ENCODE results near the gene INTS3. TPM values are rescaled to one million over a fixed set of nuclear protein-coding genes. Genes with fewer than 3 reads are reported as not detected.

The INTS3 gene
- total and polyA plus RNA-seq, 2 donors (not counting 3 experiments of a cell fraction or from before 2014, with no cell fraction given): 61.9 to 63.1 TPM

DNA sequence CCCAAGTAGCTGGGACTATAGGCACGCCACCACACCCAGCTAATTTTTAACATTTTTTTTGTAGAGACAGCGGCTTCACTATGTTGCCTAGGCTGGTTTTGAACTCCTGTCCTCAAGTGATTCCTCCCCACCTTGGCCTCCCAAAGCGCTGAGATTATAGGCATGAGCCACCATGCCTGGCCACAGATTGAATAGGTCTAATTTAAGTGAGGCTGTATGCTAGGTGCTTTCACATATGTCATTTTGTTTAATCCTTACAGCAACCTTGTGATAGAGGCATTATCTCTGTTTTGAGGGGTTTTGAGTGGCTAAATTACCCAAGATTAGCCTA lies 7.2 kb downstream of the INTS3 start:
- Histone ChIP-seq H3K4me1 (ENCODE audit: control insufficient read depth, extremely low read depth, insufficient read depth, low read length) (peaks cover 3% of the 10 kb centered on the region), H2AFZ (ENCODE audit: low read depth, low read length) (no peak overlapping the region), H3K9ac (replicated peaks; ENCODE audit: extremely low read depth, insufficient read depth, low read length) (no peak overlapping the region), H3K27ac (ENCODE audit: insufficient read depth, low read depth, low read length) (no peak overlapping the region), H3K4me2 (ENCODE audit: insufficient read depth, low read length) (no peak overlapping the region), H3K9me3 (replicated peaks; ENCODE audit: control insufficient read depth, insufficient read depth, low read length) (no peaks in the 10 kb centered on the region), H3K4me3 (replicated peaks in 1 of 3; ENCODE audit: insufficient read depth in 1 of 3, low read depth in 1 of 3, low read length in 3 of 3) (no peak overlapping the region), H3K79me2 (ENCODE audit: control insufficient read depth, insufficient read depth, low read length) (no peaks in the 10 kb centered on the region), H3K27me3 (ENCODE audit: control insufficient read depth in 2 of 2, insufficient read depth in 2 of 2, low read length in 2 of 2) (no peaks in the 10 kb centered on the region), H3K9me1 (replicated peaks; ENCODE audit: control insufficient read depth, extremely low read depth, insufficient read depth, low read length) (no peaks in the 10 kb centered on the region), H3K36me3 (ENCODE audit: control insufficient read depth in 2 of 2, extremely low read depth in 1 of 2, insufficient read depth in 2 of 2, low read length in 2 of 2) (no peaks in the 10 kb centered on the region), H4K20me1 (replicated peaks; ENCODE audit: control insufficient read depth, extremely low read depth, insufficient read depth, low read length) (no peaks in the 10 kb centered on the region)
- intact Hi-C loops (cut with micrococcal nuclease): no loop called here
- dilution Hi-C loops (cut with MboI; ENCODE audit: extremely low pct_ligation_motif_present, low sequenced_read_pairs): no loop called here
- POLR2A ChIA-PET: no interaction called here
- no peak for FAIRE-seq
- no peak for DNase-seq (ENCODE audit: low read depth, low spot score)
- TF ChIP-seq, protein P1, sequence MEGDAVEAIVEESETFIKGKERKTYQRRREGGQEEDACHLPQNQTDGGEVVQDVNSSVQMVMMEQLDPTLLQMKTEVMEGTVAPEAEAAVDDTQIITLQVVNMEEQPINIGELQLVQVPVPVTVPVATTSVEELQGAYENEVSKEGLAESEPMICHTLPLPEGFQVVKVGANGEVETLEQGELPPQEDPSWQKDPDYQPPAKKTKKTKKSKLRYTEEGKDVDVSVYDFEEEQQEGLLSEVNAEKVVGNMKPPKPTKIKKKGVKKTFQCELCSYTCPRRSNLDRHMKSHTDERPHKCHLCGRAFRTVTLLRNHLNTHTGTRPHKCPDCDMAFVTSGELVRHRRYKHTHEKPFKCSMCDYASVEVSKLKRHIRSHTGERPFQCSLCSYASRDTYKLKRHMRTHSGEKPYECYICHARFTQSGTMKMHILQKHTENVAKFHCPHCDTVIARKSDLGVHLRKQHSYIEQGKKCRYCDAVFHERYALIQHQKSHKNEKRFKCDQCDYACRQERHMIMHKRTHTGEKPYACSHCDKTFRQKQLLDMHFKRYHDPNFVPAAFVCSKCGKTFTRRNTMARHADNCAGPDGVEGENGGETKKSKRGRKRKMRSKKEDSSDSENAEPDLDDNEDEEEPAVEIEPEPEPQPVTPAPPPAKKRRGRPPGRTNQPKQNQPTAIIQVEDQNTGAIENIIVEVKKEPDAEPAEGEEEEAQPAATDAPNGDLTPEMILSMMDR (IDR thresholded peaks at IDR 0.05; ENCODE audit: extremely low read depth in 1 of 2, insufficient read depth in 1 of 2, low read depth in 1 of 2, low read length in 2 of 2): no peak
- no peak for TF ChIP-seq GATA2 (IDR thresholded peaks at IDR 0.05; ENCODE audit: insufficient read depth, insufficient read length, low read depth, low read length)
- no peak for TF ChIP-seq JUN (IDR thresholded peaks at IDR 0.05; ENCODE audit: borderline replicate concordance, insufficient read depth, insufficient read length, low read depth)
- TF ChIP-seq POLR2A (IDR thresholded peaks at IDR 0.05; ENCODE audit: low read depth, low read length): no peak
- TF ChIP-seq, protein P2, sequence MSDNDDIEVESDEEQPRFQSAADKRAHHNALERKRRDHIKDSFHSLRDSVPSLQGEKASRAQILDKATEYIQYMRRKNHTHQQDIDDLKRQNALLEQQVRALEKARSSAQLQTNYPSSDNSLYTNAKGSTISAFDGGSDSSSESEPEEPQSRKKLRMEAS (IDR thresholded peaks at IDR 0.05; ENCODE audit: insufficient read depth, insufficient read length): no peak
- no peak for TF ChIP-seq POLR2AphosphoS5 (IDR thresholded peaks at IDR 0.05; ENCODE audit: insufficient read depth, low read depth, low read length)
- TF ChIP-seq FOS (IDR thresholded peaks at IDR 0.05; ENCODE audit: borderline replicate concordance, insufficient read depth, low read length): no peak
- no peak for TF ChIP-seq MYC (IDR thresholded peaks at IDR 0.05; ENCODE audit: low read depth, low read length)
- TF ChIP-seq EZH2 (IDR thresholded peaks at IDR 0.05; ENCODE audit: borderline replicate concordance, low read depth, low read length, severe bottlenecking): no peak
- CTCF ChIA-PET: interaction anchor here (1.3 kb wide), 2 partner anchors 57 to 59 kb away, joined by 4 read pairs; no protein-coding TSS in a partner anchor
- no TSS peak for BruUV-seq (replicated peaks)
